Loucy (cell line): ENCODE measurements around the gene PPP2R1B.

Experiments
- EZH2phosphoT487 ChIP-seq: fragments of 200-600 bp; IDR thresholded peaks from 2 replicates; pipeline ENCODE4 v1.6.1; 2018; ENCODE audit warnings: antibody characterized with exemption, mild to moderate bottlenecking, moderate library complexity, borderline replicate concordance
- TF ChIP-seq, protein P1 (sequence below): fragments of 200-600 bp; sonication (generic); conservative IDR thresholded peaks from 2 replicates; pipeline ENCODE4 v1.5.1; 2014; ENCODE audit warnings: mild to moderate bottlenecking, antibody characterized with exemption, low read length

DNA sequence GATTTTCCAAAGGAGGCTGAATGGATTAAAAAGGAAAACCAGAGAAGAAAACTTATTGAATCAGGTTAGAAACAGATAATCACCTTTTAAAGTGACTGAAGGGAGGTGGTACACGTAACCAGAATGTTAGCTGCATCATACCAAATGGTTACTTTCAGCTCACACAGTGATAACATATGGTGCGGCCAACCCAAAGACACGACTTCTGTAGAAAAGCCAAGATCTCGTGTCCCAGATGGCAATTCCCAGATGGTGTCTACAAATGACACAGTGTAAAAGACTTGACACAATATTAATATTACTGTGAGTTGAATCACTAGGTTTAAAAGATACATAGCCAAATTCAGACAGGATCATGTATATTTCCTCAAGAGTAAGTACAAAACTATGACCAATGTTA, 5.2 kb downstream of the PPP2R1B start:
- TF ChIP-seq, protein P1, sequence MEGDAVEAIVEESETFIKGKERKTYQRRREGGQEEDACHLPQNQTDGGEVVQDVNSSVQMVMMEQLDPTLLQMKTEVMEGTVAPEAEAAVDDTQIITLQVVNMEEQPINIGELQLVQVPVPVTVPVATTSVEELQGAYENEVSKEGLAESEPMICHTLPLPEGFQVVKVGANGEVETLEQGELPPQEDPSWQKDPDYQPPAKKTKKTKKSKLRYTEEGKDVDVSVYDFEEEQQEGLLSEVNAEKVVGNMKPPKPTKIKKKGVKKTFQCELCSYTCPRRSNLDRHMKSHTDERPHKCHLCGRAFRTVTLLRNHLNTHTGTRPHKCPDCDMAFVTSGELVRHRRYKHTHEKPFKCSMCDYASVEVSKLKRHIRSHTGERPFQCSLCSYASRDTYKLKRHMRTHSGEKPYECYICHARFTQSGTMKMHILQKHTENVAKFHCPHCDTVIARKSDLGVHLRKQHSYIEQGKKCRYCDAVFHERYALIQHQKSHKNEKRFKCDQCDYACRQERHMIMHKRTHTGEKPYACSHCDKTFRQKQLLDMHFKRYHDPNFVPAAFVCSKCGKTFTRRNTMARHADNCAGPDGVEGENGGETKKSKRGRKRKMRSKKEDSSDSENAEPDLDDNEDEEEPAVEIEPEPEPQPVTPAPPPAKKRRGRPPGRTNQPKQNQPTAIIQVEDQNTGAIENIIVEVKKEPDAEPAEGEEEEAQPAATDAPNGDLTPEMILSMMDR, result no peak
- TF ChIP-seq EZH2phosphoT487, result no peak
